IMR-90 (cell line): ENCODE results near the gene SYCP2. TPM values are rescaled to one million over a fixed set of nuclear protein-coding genes. Genes with fewer than 3 reads are reported as not detected.

ENCODE experiments used
- ATAC-seq: fragments of 200-7000 bp; cut with Tn5 transposase; 2 replicates; pipeline ENCODE4 v1.9.1; 2020; ENCODE audit warnings: low read depth, mild to moderate bottlenecking, moderate library complexity
- BruUV-seq: library from RNA; stranded (reverse); fragments of 400-500 nt; replicated peaks from 2 replicates; lab custom pipeline; 2021; lab: Mats Ljungman, UMichigan
- CTCF ChIA-PET: fragments of 300-600 bp; formaldehyde crosslinking; extraction: SDS; loops from one replicate; lab custom pipeline; 2021; ENCODE audit warnings: antibody characterized with exemption; lab: Yijun Ruan, JAX
- POLR2A ChIA-PET: fragments of 300-600 bp; sonication (Branson Sonifier 250); formaldehyde crosslinking; loops from one replicate; lab custom pipeline; 2022; ENCODE audit warnings: antibody characterized with exemption; ENCODE audit not compliant: unreplicated experiment; lab: Charles Lee
- DNase-seq: peaks from one replicate; pipeline ENCODE4 v3.0.0; 2013
- H2AFZ ChIP-seq: replicated peaks from 2 replicates; pipeline ENCODE3; 2013; ENCODE audit warnings: low read length, mild to moderate bottlenecking; ENCODE audit not compliant: poor library complexity
- H2AK5ac ChIP-seq: 2 replicates; pipeline ENCODE4 v1.6.1; 2013; ENCODE audit warnings: low read depth, low read length, inconsistent platforms
- H2AK9ac ChIP-seq: replicated peaks from 2 replicates; pipeline ENCODE3; 2013; ENCODE audit warnings: mild to moderate bottlenecking, low read depth, low read length, moderate library complexity; ENCODE audit not compliant: poor library complexity
- H2BK120ac ChIP-seq: 2 replicates; pipeline ENCODE4 v1.6.1; 2013; ENCODE audit warnings: low read depth, low read length, inconsistent platforms
- H2BK15ac ChIP-seq: 3 replicates; pipeline ENCODE4 v1.6.1; 2013; ENCODE audit warnings: low read depth, low read length, inconsistent platforms
- H2BK20ac ChIP-seq: 2 replicates; pipeline ENCODE4 v1.6.1; 2013; ENCODE audit warnings: low read depth, mild to moderate bottlenecking, inconsistent platforms, low read length, moderate library complexity
- H2BK5ac ChIP-seq: 2 replicates; pipeline ENCODE4 v1.6.1; 2013; ENCODE audit warnings: mild to moderate bottlenecking, low read depth, low read length, inconsistent platforms; ENCODE audit not compliant: poor library complexity, severe bottlenecking
- H3K14ac ChIP-seq: replicated peaks from 2 replicates; pipeline ENCODE4 v1.6.1; 2013; ENCODE audit warnings: low read depth, low read length, inconsistent platforms
- H3K18ac ChIP-seq: 2 replicates; pipeline ENCODE4 v1.6.1; 2013; ENCODE audit warnings: low read depth, low read length, control low read depth
- H3K23ac ChIP-seq: 2 replicates; pipeline ENCODE4 v1.6.1; 2013; ENCODE audit warnings: low read depth, low read length, inconsistent platforms
- H3K27ac ChIP-seq: 2 replicates; pipeline ENCODE4 v1.5.1; 2013; ENCODE audit warnings: mild to moderate bottlenecking, control low read depth, low read length; ENCODE audit not compliant: insufficient read depth
- H3K27me3 ChIP-seq: 2 replicates; pipeline ENCODE4 v1.6.1; 2013; ENCODE audit warnings: low read length; ENCODE audit not compliant: control insufficient read depth, insufficient read depth
- H3K36me3 ChIP-seq: 2 replicates; pipeline ENCODE4 v1.6.1; 2013; ENCODE audit warnings: low read length, mixed read lengths; ENCODE audit not compliant: control insufficient read depth, insufficient read depth
- H3K4ac ChIP-seq: 2 replicates; pipeline ENCODE4 v1.6.1; 2013; ENCODE audit warnings: low read depth, low read length, inconsistent platforms
- H3K4me1 ChIP-seq: 2 replicates; pipeline ENCODE4 v1.6.1; 2013; ENCODE audit warnings: low read length, mixed read lengths; ENCODE audit not compliant: control insufficient read depth, insufficient read depth
- H3K4me2 ChIP-seq: 2 replicates; pipeline ENCODE4 v1.6.1; 2013; ENCODE audit warnings: low read depth, mild to moderate bottlenecking, control low read depth, low read length, moderate library complexity
- H3K4me3 ChIP-seq: 2 replicates; pipeline ENCODE4 v1.5.1; 2013; ENCODE audit warnings: low read depth, mild to moderate bottlenecking, control low read depth, low read length, moderate library complexity; ENCODE audit not compliant: insufficient read depth
- H3K56ac ChIP-seq: 2 replicates; pipeline ENCODE4 v1.6.1; 2013; ENCODE audit warnings: low read length, inconsistent platforms; ENCODE audit not compliant: insufficient read depth; ENCODE audit errors: extremely low read depth
- H3K79me1 ChIP-seq, 2 experiments: 2 replicates each; pipeline ENCODE4 v1.6.1; 2013; ENCODE audit warnings: low read length in 2 of 2, inconsistent platforms in 1 of 2, low read depth in 1 of 2
- H3K9ac ChIP-seq: 2 replicates; pipeline ENCODE4 v1.6.1; 2013; ENCODE audit warnings: low read depth, low read length, control low read depth
- H3K9me1 ChIP-seq: 2 replicates; pipeline ENCODE4 v1.6.1; 2013; ENCODE audit warnings: low read length, inconsistent platforms; ENCODE audit not compliant: insufficient read depth
- H3K9me3 ChIP-seq: 2 replicates; pipeline ENCODE4 v1.6.1; 2013; ENCODE audit warnings: low read length; ENCODE audit not compliant: control insufficient read depth, insufficient read depth
- H4K20me1 ChIP-seq: 2 replicates; pipeline ENCODE4 v1.6.1; 2013; ENCODE audit warnings: low read length, inconsistent platforms; ENCODE audit not compliant: insufficient read depth
- H4K5ac ChIP-seq: 2 replicates; pipeline ENCODE4 v1.6.1; 2013; ENCODE audit warnings: mild to moderate bottlenecking, low read depth, low read length, control low read depth
- H4K8ac ChIP-seq, 2 experiments: 2 replicates each; pipeline ENCODE4 v1.6.1; 2013; ENCODE audit warnings: low read depth in 2 of 2, low read length in 2 of 2, control low read depth in 1 of 2, inconsistent platforms in 1 of 2
- H4K91ac ChIP-seq: 2 replicates; pipeline ENCODE4 v1.6.1; 2013; ENCODE audit warnings: low read depth, low read length, inconsistent platforms; ENCODE audit not compliant: insufficient read depth
- BHLHE40 ChIP-seq: fragments of 150-350 bp; IDR thresholded peaks from 2 replicates; pipeline ENCODE4 v1.6.1; 2016; ENCODE audit warnings: mild to moderate bottlenecking, low read depth, low read length
- CEBPB ChIP-seq: IDR thresholded peaks from 2 replicates; pipeline ENCODE4 v1.6.1; 2012; ENCODE audit warnings: low read depth, low read length, improper control_type of control experiment
- CHD1 ChIP-seq: IDR thresholded peaks from 2 replicates; pipeline ENCODE4 v1.6.1; 2012; ENCODE audit warnings: low read depth, low read length, improper control_type of control experiment
- CTCF ChIP-seq: conservative IDR thresholded peaks from 2 replicates; pipeline ENCODE4 v1.5.1; 2012; ENCODE audit warnings: mild to moderate bottlenecking, low read depth, low read length, improper control_type of control experiment
- FOS ChIP-seq: fragments of 150-350 bp; IDR thresholded peaks from 2 replicates; pipeline ENCODE4 v1.6.1; 2016; ENCODE audit warnings: low read depth, low read length
- MAFK ChIP-seq: IDR thresholded peaks from 2 replicates; pipeline ENCODE4 v1.6.1; 2012; ENCODE audit warnings: low read depth, low read length, improper control_type of control experiment
- MAZ ChIP-seq: IDR thresholded peaks from 2 replicates; pipeline ENCODE4 v1.6.1; 2012; ENCODE audit warnings: low read depth, mild to moderate bottlenecking, low read length, improper control_type of control experiment, moderate library complexity, borderline replicate concordance
- MXI1 ChIP-seq: IDR thresholded peaks from 2 replicates; pipeline ENCODE4 v1.6.1; 2012; ENCODE audit warnings: low read depth, mild to moderate bottlenecking, low read length, moderate library complexity, borderline replicate concordance
- NFE2L2 ChIP-seq: fragments of 150-350 bp; IDR thresholded peaks from 2 replicates; pipeline ENCODE4 v1.6.1; 2016; ENCODE audit warnings: low read depth, mild to moderate bottlenecking, low read length
- RAD21 ChIP-seq: IDR thresholded peaks from 2 replicates; pipeline ENCODE4 v1.6.1; 2012; ENCODE audit warnings: low read length, improper control_type of control experiment
- RCOR1 ChIP-seq: IDR thresholded peaks from 2 replicates; pipeline ENCODE4 v1.6.1; 2012; ENCODE audit warnings: mild to moderate bottlenecking, low read length, improper control_type of control experiment; ENCODE audit not compliant: insufficient replicate concordance
- RFX5 ChIP-seq: IDR thresholded peaks from 2 replicates; pipeline ENCODE4 v1.8.0; 2012; ENCODE audit warnings: low read depth, mild to moderate bottlenecking, low read length, moderate library complexity
- SMC3 ChIP-seq: fragments of 150-350 bp; IDR thresholded peaks from 2 replicates; pipeline ENCODE4 v1.6.1; 2016; ENCODE audit warnings: low read depth, mild to moderate bottlenecking, antibody characterized with exemption, low read length, moderate library complexity
- WGBS, 2 experiments: methylation state at CpG; one replicate each; pipeline versions ENCODE4 v1.1.5 to v1.1.7; 2013; ENCODE audit warnings: missing lambda C conversion rate in 2 of 2; ENCODE audit not compliant: insufficient read length in 1 of 2; ENCODE audit errors: extremely low coverage in 2 of 2; 5-methylcytosine and 5-hydroxymethylcytosine counted together
- dilution Hi-C: fragments of 300-500 bp; cut with HindIII; formaldehyde crosslinking; loops from one replicate; pipeline ENCODE4 v1.14.3; 2018; ENCODE audit warnings: low sequenced_read_pairs; ENCODE audit not compliant: unreplicated experiment
- in situ Hi-C: fragments of 300-500 bp; cut with MboI; formaldehyde crosslinking; loops from 3 replicates; pipeline ENCODE4 v1.14.3; 2019; ENCODE audit warnings: low sequenced_read_pairs, inconsistent platforms, mixed read lengths
- intact Hi-C: fragments of 100-400 bp; cut with micrococcal nuclease; formaldehyde crosslinking; loops from 2 replicates; pipeline ENCODE4 v1.10.0; 2022
- polyA plus RNA-seq, 3 experiments: library from polyadenylated mRNA; depleted of rRNA; stranded (reverse); fragments of >200 nt; gene quantifications; 2 replicates each; pipeline ENCODE4 v1.2.3, GENCODE V29; 2012; ENCODE audit warnings: low replicate concordance in 1 of 3
- total RNA-seq: library from RNA; depleted of rRNA; stranded (reverse); fragments of >200 nt; gene quantifications from 2 replicates; pipeline ENCODE4 v1.2.3, GENCODE V29; 2012
- TF ChIP-seq, protein P1 (sequence below): fragments of 150-350 bp; IDR thresholded peaks from 2 replicates; pipeline ENCODE4 v1.6.1; 2017; ENCODE audit warnings: mild to moderate bottlenecking, antibody characterized with exemption, low read length, low read depth
- TF ChIP-seq, protein P2 (sequence below): fragments of 150-350 bp; IDR thresholded peaks from 2 replicates; pipeline ENCODE4 v1.6.1; 2016; ENCODE audit warnings: low read depth, mild to moderate bottlenecking, low read length, moderate library complexity, borderline replicate concordance

The SYCP2 gene
- total and polyA plus RNA-seq, 2 of the 4 experiments (the other 2 are of a cell fraction), result 0.18 to 0.31 TPM

- no peak overlapping the region for H3K4ac ChIP-seq
- no peak overlapping the region for H3K23ac ChIP-seq
- no peak overlapping the region for H3K14ac ChIP-seq
- H2BK5ac ChIP-seq, result no peak overlapping the region
- no peak overlapping the region for H3K18ac ChIP-seq
- no peak overlapping the region for H2BK20ac ChIP-seq
- no peak overlapping the region for H4K5ac ChIP-seq
- H2BK120ac ChIP-seq, result no peak overlapping the region
- H4K20me1 ChIP-seq, result no peaks in the 10 kb centered on the region
- H3K56ac ChIP-seq, result no peak overlapping the region
- no peak overlapping the region for H4K91ac ChIP-seq
- ChIA-PET CTCF (no interaction called here), POLR2A (no interaction called here)
- no peak overlapping the region for H3K4me2 ChIP-seq
- dilution Hi-C loops (no loop called here), in situ Hi-C loops (no loop called here), intact Hi-C loops (no loop called here)
- H3K4me1 ChIP-seq, result no peaks in the 10 kb centered on the region
- DNase-seq, result no peak
- WGBS, 2 experiments, result no CpG with 5 or more reads among the region's 19 CpGs
- no peak overlapping the region for H2AK9ac ChIP-seq
- H3K27ac ChIP-seq, result no peak overlapping the region
- H2AK5ac ChIP-seq, result no peak overlapping the region
- no peaks in the 10 kb centered on the region for H3K27me3 ChIP-seq
- no peak overlapping the region for H3K4me3 ChIP-seq
- no peak for TF ChIP-seq RAD21
- TF ChIP-seq NFE2L2, result no peak
- no peak for TF ChIP-seq RCOR1
- no peak for TF ChIP-seq MXI1
- no peak for TF ChIP-seq RFX5
- TF ChIP-seq, protein P1, sequence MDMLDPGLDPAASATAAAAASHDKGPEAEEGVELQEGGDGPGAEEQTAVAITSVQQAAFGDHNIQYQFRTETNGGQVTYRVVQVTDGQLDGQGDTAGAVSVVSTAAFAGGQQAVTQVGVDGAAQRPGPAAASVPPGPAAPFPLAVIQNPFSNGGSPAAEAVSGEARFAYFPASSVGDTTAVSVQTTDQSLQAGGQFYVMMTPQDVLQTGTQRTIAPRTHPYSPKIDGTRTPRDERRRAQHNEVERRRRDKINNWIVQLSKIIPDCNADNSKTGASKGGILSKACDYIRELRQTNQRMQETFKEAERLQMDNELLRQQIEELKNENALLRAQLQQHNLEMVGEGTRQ, result no peak
- no peak for TF ChIP-seq BHLHE40
- TF ChIP-seq FOS, result no peak
- no peak for TF ChIP-seq CEBPB
- TF ChIP-seq, protein P2, sequence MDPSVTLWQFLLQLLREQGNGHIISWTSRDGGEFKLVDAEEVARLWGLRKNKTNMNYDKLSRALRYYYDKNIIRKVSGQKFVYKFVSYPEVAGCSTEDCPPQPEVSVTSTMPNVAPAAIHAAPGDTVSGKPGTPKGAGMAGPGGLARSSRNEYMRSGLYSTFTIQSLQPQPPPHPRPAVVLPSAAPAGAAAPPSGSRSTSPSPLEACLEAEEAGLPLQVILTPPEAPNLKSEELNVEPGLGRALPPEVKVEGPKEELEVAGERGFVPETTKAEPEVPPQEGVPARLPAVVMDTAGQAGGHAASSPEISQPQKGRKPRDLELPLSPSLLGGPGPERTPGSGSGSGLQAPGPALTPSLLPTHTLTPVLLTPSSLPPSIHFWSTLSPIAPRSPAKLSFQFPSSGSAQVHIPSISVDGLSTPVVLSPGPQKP, result no peak
- TF ChIP-seq CTCF, result no peak
- no peak for TF ChIP-seq MAZ
- TF ChIP-seq CHD1, result no peak
- TF ChIP-seq SMC3, result no peak
- no peak for TF ChIP-seq MAFK
- H3K79me1 ChIP-seq, result no peaks in the 10 kb centered on the region
- H3K9me3 ChIP-seq, result peaks cover 13% of the 10 kb centered on the region; the same call in 1 of the 2 replicates
- no peak for ATAC-seq
- no peak overlapping the region for H2BK15ac ChIP-seq
- no peak overlapping the region for H4K8ac ChIP-seq
- no peaks in the 10 kb centered on the region for H3K9me1 ChIP-seq
- no peak overlapping the region for H3K9ac ChIP-seq
- BruUV-seq, result no TSS peak
- H3K36me3 ChIP-seq, result no peaks in the 10 kb centered on the region
- no peak overlapping the region for H2AFZ ChIP-seq
These were observed 111.6 kb downstream of the SYCP2 start for GRCh38 chr20:59821788-59822187.
